RWPE2 (cell line): ENCODE measurements around the gene NKAIN4.
A peak's percentile ranks its signal among the peaks of the same experiment; 100 is the strongest.

Source experiments
- ATAC-seq: fragments of 200-7000 bp; cut with Tn5 transposase; 3 replicates; pipeline ENCODE4 v1.9.1; 2021; ENCODE audit warnings: low read depth
- DNase-seq: peaks from one replicate; pipeline ENCODE4 v3.0.0-alpha.2; 2020; ENCODE audit warnings: low spot score
- H3K27ac ChIP-seq: fragments of 450-650 bp; 2 replicates; pipeline ENCODE4 v1.5.1; 2017; ENCODE audit warnings: mild to moderate bottlenecking; ENCODE audit not compliant: poor library complexity, severe bottlenecking
- H3K27me3 ChIP-seq: fragments of 250-450 bp; sonication (Bioruptor Pico); 2 replicates; pipeline ENCODE4 v1.5.1; 2021; ENCODE audit warnings: mild to moderate bottlenecking, moderate library complexity; ENCODE audit not compliant: insufficient read depth, poor library complexity, severe bottlenecking
- H3K36me3 ChIP-seq: fragments of 250-450 bp; sonication (Bioruptor Pico); 2 replicates; pipeline ENCODE4 v1.5.1; 2020; ENCODE audit warnings: low read depth, mild to moderate bottlenecking, moderate library complexity
- H3K4me1 ChIP-seq: fragments of 250-450 bp; sonication (Bioruptor Pico); 2 replicates; pipeline ENCODE4 v1.5.1; 2021; ENCODE audit warnings: mild to moderate bottlenecking, moderate library complexity; ENCODE audit not compliant: insufficient read depth, poor library complexity, severe bottlenecking
- H3K4me3 ChIP-seq: fragments of 250-450 bp; sonication (Bioruptor Pico); 2 replicates; pipeline ENCODE4 v1.5.1; 2021; ENCODE audit warnings: mild to moderate bottlenecking, moderate library complexity; ENCODE audit not compliant: severe bottlenecking
- H3K9me3 ChIP-seq: fragments of 250-450 bp; sonication (Bioruptor Pico); 2 replicates; pipeline ENCODE4 v1.5.1; 2021; ENCODE audit warnings: mild to moderate bottlenecking, moderate library complexity; ENCODE audit not compliant: severe bottlenecking
- CTCF ChIP-seq: fragments of 450-650 bp; IDR thresholded peaks from one replicate; pipeline ENCODE4 v1.5.1; 2017; ENCODE audit warnings: mild to moderate bottlenecking, moderate library complexity; ENCODE audit not compliant: poor library complexity, severe bottlenecking

NKAIN4 gene

DNA sequence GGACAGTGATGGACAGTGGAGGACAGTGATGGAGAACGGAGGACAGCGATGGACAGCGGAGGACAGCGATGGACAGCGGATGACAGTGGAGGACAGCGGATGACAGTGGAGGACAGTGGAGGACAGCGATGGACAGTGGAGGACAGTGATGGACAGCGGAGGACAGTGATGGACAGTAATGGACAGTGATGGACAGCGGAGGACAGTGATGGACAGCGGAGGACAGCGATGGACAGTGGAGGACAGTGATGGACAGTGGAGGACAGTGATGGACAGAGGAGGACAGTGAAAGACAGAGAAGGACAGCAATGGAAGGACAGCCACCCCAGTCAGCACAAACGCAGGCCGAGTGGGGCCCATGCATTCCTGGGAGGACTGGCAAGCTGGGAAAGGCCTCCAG, 3.4 kb upstream of the NKAIN4 start:
- Histone ChIP-seq H3K27ac (no peak overlapping the region), H3K27me3 (peaks cover 54% of the 10 kb centered on the region), H3K36me3 (no peaks in the 10 kb centered on the region), H3K4me1 (peaks cover 6% of the 10 kb centered on the region), H3K9me3 (no peaks in the 10 kb centered on the region), H3K4me3 (no peak overlapping the region)
- no peak for DNase-seq
- ATAC-seq: no peak
- no peak for TF ChIP-seq CTCF

GRCh38 chr20:63256954-63257353, 2.7 kb upstream of the NKAIN4 start:
- peaks cover 6% of the 10 kb centered on the region for H3K4me1 ChIP-seq
- H3K27me3 ChIP-seq: peaks cover 60% of the 10 kb centered on the region
- H3K9me3 ChIP-seq: no peaks in the 10 kb centered on the region
- no peaks in the 10 kb centered on the region for H3K36me3 ChIP-seq
- no peak for TF ChIP-seq CTCF
- no peak for DNase-seq
- no peak overlapping the region for H3K27ac ChIP-seq
- ATAC-seq: no peak
- H3K4me3 ChIP-seq: no peak overlapping the region

DNA sequence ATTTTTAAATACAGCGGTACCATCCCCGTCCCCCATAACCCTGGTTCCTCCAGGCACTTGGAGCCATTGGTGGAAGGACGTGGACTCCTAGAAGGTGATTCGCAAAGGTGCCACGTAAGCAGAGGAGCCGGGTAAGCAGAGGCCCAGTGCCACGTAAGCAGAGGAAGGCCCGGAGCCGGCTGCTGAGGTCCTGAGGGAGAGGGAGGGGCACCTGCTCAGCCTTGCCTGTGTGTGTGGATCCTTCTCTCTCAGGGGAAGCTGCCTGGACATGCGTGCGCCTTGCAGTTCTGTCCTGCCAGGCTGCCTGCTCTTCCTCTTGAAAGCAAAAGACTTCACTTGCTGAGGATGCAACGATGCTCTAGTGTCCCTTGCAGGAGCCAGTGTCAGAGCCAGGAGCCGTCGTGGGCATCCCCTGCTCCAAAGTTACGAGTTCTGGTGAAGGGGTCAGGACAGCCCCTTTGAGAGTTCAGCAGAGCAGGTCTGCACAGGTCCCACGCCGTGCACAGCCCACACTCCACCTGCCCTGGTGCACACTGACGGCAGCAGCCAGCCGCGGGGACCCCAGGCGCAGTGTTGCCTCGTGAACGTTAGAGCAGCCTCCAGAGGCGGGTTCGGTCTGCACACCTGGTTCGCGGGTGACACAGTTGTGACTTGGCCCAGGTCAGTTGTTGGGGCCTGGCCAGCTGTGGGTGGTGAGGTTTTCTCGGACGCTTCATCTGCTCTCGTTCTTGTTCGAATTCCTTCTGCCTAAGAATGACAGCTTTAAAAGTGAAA, 1.9 kb upstream of the NKAIN4 start:
- ATAC-seq (peak; percentile 82), DNase-seq (no peak)
- Histone ChIP-seq H3K4me3 (no peak overlapping the region), H3K9me3 (no peaks in the 10 kb centered on the region), H3K27ac (no peak overlapping the region), H3K36me3 (no peaks in the 10 kb centered on the region), H3K27me3 (peaks cover 60% of the 10 kb centered on the region), H3K4me1 (peaks cover 6% of the 10 kb centered on the region)
- no peak for TF ChIP-seq CTCF

DNA sequence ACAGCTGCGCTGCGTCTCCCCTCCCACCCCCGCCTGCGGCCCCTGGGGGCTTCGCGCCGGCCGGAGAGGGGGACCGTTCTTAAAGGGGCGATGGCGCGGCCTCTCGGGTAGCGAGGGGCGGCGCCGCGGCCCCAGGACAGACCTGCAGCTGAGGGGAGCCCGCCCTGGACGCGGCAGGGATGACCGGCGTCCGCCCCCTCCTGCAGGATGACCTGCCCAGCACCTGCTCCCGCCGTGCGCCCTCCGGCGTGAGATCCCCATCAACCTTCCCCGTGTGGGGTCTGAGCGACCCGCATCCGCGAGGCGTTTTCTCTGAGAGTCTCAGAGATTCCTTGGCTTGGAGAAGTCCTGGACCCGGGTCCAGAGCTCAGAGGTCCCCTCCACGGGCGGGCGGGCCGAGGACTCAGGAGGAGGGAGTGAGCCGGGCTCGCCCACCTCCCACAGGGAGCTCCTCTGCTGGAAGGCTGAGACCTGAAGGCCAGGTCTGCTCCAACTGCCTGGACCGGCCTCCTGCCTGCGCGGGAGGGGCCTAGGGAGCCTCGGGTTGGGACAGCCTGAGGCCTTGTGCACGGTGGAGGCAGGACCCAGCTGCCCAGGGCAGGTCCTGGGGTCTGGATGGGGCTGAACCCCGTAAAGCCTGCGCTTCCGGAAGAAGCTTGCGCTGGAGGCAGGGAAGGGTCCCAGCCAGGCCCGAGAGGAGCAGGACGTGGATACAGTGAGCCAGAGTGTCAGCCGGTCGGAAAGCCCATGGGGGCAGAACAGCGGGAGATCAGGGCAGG, 532 bp upstream of the NKAIN4 start:
- Histone ChIP-seq H3K4me3 (no peak overlapping the region), H3K36me3 (no peaks in the 10 kb centered on the region), H3K27me3 (peaks cover 69% of the 10 kb centered on the region), H3K9me3 (no peaks in the 10 kb centered on the region), H3K27ac (no peak overlapping the region), H3K4me1 (peaks cover 6% of the 10 kb centered on the region)
- DNase-seq (no peak), ATAC-seq (no peak)
- TF ChIP-seq CTCF: no peak
